Activated naive CD4-positive, alpha-beta T cell treated with anti-CD3 and anti-CD28 coated beads, Interleukin-2, amount 50 U/mL, for 72 hours (primary cell): ENCODE measurements around the gene ZNF48. TPM values are rescaled to one million over a fixed set of nuclear protein-coding genes. Genes with fewer than 3 reads are reported as not detected.

Source experiments
- ATAC-seq, 2 donors: fragments of 150-1000 bp; cut with Tn5 transposase; 2 replicates each; pipeline ENCODE4 v1.10.0; 2021; ENCODE audit warnings: mild to moderate bottlenecking in 2 of 2, moderate library complexity in 2 of 2
- DNase-seq, 2 donors: peaks; one replicate each; pipeline ENCODE4 v3.0.0; 2021 to 2022; ENCODE audit warnings: low spot score in 2 of 2
- H3K27ac Mint-ChIP-seq, 2 donors: one replicate each; pipeline ENCODE4 v1.8.0; 2022; ENCODE audit warnings: mild to moderate bottlenecking in 2 of 2, mixed read lengths in 2 of 2
- H3K36me3 Mint-ChIP-seq, 2 donors: one replicate each; pipeline ENCODE4 v1.8.0; 2022; ENCODE audit warnings: mixed read lengths in 2 of 2
- H3K9me3 Mint-ChIP-seq, 2 donors: one replicate each; pipeline ENCODE4 v1.8.0; 2022; ENCODE audit warnings: mixed read lengths in 2 of 2
- total RNA-seq, 2 donors: library from RNA; stranded (reverse); gene quantifications; one replicate each; pipeline ENCODE4 v1.2.3, GENCODE V29; 2022

Gene ZNF48
- total RNA-seq, 2 donors from 2014 or later: 7.6 to 10.9 TPM

DNA sequence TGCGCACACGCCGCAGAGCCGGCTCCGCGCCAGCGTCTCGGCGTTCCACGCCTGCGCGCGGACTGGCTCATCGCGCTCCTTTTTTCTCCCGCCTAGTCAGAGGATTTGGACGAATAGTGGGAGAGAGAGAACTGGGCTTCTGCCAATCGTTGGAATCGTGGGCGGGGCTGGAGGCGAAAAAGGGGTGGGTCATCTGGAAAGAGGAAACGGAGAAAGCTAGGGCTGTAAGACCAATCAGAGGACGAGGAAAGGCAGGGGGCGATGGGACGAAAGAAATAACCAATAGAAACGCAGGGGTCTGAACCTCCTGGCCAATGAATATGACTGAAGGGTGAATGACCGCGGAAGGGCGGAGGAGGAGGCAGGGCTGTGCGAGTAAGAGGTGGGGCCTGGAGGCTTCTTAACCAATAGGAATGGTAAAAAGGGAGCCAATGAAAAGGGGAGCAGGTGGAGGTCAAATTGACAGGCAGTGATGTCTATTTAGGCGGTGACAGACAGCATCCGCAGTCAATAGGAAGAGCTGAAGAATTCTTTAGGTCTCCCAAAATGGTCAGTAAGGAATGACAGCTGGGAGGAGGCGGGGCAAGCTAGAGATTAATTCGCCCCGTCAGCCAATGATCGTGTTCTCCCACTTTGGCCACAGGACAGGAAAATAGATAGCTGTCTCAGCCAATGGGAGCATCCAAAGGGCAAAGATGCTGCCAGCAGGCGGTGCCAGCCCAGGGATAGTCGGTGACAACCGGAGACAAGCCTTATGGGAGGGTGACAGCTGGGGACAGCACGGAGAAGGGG lies 24.6 kb upstream of the ZNF48 start, which contains the start of gene TBC1D10B:
Gene TBC1D10B (minus strand): TSS at position 39 of the 792 bp plus-strand sequence. CDS start 311 bp downstream, outside the sequence.
- DNase-seq (peak; percentile 97 to 100), ATAC-seq (peak; percentile 86)
- Mint-ChIP-seq H3K9me3 (no peaks in the 10 kb centered on the region), H3K27ac (peak within 1 kb of the TSS; percentile 88 to 96), H3K36me3 (peaks cover 16 to 18% of the 10 kb centered on the region in 2 donors)

DNA sequence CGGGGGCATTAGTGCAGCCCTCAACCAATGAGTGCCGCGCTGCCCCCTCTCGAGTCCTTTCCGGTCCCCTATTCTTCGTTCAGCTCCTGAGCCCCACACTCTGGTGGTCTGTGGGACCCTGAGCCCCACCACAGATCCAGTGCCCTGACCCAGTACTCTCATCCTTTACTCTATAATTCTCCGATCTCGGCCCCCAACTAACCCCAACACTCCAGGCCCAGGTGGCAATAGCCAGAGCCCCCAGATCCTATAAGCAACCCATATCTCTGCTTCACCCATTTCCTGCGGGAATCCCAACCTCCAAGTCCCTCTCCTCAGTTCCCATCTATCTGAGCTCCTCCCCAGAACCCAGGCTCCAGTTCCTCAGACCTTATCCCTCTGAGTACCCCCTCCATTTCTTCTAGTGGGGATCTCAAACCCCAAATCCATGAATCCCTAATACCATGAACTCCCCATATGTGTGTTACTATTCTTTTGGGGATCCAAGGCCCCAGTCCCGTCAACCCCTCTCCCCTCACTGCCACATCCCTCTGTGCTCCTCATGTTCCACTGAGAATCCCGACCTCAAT lies 23.9 kb upstream of the ZNF48 start:
- Mint-ChIP-seq H3K36me3 (peaks cover 16 to 17% of the 10 kb centered on the region in 2 donors), H3K9me3 (no peaks in the 10 kb centered on the region), H3K27ac (peak overlapping the region; percentile 88 to 96)
- no peak for ATAC-seq
- DNase-seq: no peak

DNA sequence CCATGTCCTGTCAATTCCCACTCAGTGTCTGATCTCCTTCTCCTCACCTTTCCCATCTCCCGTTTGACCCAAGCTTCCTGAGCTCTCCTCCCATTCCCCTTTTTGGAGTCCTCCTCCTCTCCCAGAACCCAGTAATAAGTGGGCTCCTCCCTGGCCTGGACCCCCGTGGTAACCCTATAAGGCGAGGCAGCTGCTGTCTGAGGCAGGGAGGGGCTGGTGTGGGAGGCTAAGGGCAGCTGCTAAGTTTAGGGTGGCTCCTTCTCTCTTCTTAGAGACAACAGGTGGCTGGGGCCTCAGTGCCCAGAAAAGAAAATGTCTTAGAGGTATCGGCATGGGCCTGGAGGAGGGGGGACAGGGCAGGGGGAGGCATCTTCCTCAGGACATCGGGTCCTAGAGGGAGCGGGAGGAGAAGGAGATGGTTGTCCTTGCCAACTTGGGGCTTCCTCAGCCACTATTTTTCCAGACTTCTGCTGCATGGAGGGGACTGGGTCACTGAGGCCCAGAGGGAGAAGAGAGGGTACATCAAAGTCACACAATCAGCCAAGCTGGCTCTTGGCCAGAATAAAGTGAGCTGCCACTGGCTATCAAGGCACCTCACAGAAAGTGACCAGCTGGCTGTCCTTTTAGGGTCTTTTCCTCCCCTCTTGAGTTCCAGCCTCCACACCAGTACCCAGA lies 23.0 kb upstream of the ZNF48 start:
- DNase-seq (peak in 1 of 2 donors; percentile 54), ATAC-seq (no peak)
- H3K36me3 Mint-ChIP-seq: peaks cover 16 to 17% of the 10 kb centered on the region in 2 donors
- no peaks in the 10 kb centered on the region for H3K9me3 Mint-ChIP-seq
- peak overlapping the region; percentile 88 to 96 for H3K27ac Mint-ChIP-seq

DNA sequence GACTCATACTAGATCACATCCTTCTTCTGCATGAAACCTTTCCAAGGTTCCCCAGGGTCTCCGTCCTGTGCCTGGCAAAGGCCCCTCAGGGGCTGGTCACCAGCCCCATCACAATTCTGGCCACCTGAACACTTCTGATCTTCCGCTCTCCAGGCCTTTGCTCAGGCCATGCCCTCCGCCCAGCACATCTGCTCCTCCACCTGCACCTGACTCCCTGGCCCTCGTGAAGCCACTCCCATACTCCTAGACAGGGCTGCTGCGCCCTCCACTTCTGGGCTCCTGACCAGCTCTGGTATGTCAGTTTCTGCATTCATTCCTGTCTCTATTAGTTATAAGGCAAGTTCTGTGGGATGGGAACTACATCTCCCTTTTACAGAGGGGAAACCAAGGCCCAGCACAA lies 22.5 kb upstream of the ZNF48 start:
- Mint-ChIP-seq H3K27ac (peak overlapping the region; percentile 70 to 88), H3K36me3 (peaks cover 16 to 17% of the 10 kb centered on the region in 2 donors), H3K9me3 (no peaks in the 10 kb centered on the region)
- DNase-seq (peak in 1 of 2 donors; percentile 53), ATAC-seq (no peak)

DNA sequence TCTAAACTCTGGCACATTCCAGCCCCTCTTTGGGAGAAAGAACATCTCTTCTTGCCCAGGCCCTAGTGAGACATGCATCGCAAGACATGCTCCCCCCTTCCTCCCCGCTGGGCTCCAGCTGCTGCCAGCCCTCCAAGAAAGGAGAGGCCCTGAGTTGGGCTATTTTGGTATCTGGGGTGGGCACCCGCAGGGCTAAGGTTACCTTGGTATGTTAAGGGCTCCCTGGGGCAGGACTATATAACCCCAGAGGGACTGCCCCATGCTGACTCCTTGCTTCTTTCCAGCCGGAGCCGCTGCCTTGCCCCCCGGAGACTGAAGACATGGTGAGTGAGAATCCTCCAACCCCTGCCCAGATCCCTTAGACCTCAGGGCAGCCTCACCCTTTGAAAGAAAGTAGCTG lies 20.7 kb upstream of the ZNF48 start, which contains the start of gene MYL11:
Gene MYL11 (plus strand): TSS at position 265 of the 400 bp plus-strand sequence. CDS start 56 bp downstream, at position 321.
- no peak for ATAC-seq
- DNase-seq: no peak
- peak within 1 kb of the TSS; percentile 94 to 98 for H3K27ac Mint-ChIP-seq
- H3K9me3 Mint-ChIP-seq: no peaks in the 10 kb centered on the region
- H3K36me3 Mint-ChIP-seq: peaks cover 1 to 14% of the 10 kb centered on the region in 2 donors

DNA sequence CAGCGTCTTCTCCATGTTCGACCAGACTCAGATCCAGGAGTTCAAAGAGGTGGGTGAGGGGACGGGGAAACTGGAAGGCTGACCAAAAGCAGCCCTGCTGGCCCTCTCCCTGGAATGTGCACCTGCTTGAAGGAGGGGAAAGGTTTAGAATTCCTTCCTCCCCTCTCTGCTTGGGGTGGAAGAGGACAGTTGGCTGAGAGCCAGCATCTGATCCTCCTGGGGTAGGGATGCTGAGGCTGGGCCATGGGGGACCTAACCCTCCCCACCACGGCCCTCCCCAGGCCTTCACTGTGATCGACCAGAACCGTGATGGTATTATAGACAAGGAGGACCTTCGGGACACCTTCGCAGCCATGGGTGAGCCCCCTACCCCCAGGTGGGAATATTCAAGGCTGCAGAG lies 19.4 kb upstream of the ZNF48 start:
- no peak for DNase-seq
- no peaks in the 10 kb centered on the region for H3K9me3 Mint-ChIP-seq
- peak overlapping the region; percentile 69 to 98 for H3K27ac Mint-ChIP-seq
- H3K36me3 Mint-ChIP-seq: peaks cover 7 to 22% of the 10 kb centered on the region in 2 donors
- ATAC-seq: no peak

DNA sequence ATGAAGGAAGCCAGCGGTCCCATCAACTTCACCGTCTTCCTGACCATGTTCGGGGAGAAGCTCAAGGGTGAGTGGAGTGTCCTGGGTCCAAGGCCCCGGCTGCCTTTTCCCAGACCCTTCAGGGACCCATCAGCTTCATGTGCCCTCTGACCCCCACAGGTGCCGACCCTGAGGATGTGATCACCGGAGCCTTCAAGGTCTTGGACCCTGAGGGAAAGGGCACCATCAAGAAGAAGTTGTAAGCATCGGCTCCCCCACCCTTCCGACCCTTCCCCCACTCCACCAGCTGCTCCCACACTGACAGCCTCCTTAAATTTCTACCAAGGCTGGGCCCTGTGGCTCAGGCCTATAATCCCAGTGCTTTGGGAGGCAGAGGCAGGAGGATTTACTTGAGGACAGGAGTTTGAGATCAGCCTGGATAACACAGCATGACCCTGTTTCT lies 18.7 kb upstream of the ZNF48 start:
- H3K36me3 Mint-ChIP-seq: peaks cover 8 to 24% of the 10 kb centered on the region in 2 donors
- ATAC-seq: no peak

DNA sequence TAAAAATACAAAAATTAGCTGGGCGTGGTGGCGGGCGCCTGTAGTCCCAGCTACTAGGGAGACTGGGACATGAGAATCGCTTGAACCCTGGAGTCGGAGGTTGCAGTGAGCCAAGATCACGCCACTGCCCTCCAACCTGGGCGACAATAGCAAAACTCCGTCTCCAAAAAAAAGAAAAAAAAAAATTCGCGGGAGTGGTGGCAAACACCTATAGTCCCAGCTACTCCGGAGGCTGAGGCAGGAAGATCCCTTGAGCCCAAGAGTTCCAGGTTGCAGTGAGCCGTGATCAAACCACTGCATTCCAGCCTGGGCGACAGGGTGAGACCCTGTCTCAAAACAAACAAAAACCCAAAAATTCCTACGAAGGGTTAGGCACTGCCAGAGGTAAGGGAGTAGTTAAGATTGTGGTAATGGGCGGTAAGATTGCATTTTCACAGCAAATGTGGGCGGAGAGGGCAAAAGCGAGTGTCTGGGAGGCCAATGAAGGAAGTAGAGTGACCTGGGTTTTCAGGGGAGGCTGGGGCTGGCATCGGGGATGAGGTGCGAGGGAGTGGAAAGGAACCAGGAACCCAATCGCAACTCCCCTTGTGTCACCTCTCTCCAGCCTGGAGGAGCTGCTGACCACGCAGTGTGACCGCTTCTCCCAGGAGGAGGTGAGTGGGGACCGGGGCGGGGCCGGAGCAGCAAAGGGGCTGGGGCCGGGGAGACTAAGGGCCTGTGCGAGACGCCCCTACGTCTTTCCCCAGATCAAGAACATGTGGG lies 18.0 kb upstream of the ZNF48 start:
- DNase-seq (no peak), ATAC-seq (no peak)
- peaks cover 12 to 28% of the 10 kb centered on the region in 2 donors for H3K36me3 Mint-ChIP-seq
- peak overlapping the region; percentile 98 to 99 for H3K27ac Mint-ChIP-seq
- no peaks in the 10 kb centered on the region for H3K9me3 Mint-ChIP-seq

More for the DNA sequence above, 18.7 kb upstream of the ZNF48 start:
- no peaks in the 10 kb centered on the region for H3K9me3 Mint-ChIP-seq
- H3K27ac Mint-ChIP-seq: peak overlapping the region in 1 of 2 donors; percentile 98
- peak in 1 of 2 donors; percentile 52 for DNase-seq

DNA sequence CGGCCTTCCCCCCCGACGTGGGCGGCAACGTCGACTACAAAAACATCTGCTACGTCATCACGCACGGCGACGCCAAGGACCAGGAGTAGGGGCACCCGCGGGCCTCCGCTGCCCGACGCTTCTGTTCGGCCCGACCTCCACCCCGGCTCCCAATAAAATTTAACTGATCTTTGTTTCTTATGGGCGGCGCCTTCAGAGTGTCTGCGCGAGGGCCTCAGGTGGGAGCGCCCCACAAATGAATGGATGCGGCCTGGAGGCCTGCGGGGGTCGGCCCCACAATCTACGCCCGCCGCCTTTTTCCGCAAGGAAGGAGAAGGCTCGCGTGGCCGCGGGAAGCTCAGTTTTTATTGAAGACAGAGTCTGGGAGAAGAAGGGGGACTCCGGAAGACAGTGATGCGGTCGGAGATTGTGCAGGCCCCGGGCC lies 17.4 kb upstream of the ZNF48 start:
- DNase-seq (peak; percentile 80 to 90), ATAC-seq (peak; percentile 62)
- Mint-ChIP-seq H3K27ac (peak overlapping the region; percentile 98 to 99), H3K36me3 (peaks cover 16 to 28% of the 10 kb centered on the region in 2 donors), H3K9me3 (no peaks in the 10 kb centered on the region)

DNA sequence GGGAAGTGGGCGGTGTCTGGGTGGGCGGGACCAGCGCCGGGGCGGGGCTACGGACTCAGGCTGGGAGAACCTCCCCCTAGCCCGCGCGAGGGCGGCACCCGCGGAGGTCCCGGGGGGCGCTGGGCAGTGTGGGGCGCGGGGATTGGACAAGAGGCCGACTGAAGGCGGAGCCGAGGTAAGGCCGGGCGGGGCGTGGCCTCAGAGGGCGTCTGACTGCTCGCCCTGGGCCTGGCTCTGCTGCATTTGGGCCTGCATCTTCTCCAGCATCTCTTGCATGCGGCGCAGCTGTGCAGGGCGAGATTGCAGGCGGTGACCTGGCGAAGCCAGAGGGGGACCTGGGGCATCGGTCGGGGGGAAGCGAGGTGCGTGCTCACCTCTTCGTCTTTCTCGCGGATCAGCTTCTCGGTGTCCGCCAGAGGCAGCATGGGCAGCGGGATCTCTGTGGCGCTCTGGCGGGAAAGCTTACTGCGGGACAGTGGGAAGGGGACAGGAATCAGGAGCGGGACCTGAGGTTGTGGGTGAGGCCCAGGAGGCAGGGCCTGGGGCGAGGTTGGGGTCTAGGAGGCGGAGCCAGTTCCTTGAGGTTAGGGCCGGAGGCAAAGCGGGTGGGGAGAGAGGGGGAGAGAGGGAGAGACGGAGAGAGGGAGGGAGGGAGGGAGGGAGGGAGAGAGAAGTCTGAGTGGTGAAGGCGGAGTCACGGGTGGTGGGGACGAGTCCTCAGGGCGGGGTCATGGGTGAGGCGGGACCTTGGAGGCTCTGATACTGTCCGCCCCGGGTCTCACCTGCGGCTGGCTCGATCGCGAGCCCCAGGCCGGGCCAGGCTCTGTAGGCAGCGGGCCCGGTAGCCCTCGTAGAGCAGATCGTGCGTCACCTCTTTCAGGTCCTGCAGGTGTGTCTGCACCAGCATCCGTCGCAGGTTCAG lies 16.7 kb upstream of the ZNF48 start:
- ATAC-seq: peak; percentile 82 to 90
- no peaks in the 10 kb centered on the region for H3K9me3 Mint-ChIP-seq

DNA sequence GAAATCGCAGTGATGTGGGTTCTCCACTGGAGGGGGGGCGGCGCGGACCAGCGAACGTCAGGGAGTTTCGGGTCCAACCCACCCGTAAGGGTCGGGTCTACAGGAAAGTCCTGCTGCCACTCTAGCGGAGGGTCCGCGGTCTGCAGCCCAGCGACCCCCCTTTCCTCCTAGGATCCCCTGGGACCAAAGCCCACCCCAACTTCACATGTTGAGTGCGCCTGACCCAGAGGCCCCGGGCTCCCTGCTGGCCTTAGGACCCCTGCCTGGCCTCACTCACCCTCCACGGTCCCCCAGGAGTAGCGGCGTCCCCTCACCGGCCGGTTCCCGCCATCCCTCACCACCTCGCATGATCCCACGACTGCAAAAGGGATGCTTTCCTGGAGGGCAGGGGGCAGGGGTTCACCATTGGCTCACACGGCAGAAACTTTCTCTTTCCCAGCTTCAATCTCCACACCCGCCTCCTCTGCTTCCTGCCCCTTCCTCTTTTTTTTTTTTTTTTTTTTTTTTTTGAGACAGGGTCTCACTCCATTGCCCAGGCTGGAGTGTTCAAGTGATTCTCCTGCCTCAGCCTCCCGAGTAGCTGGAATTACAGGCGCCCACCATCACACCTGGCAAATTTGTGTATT lies 15.9 kb upstream of the ZNF48 start:
- no peaks in the 10 kb centered on the region for H3K9me3 Mint-ChIP-seq
- H3K36me3 Mint-ChIP-seq: peaks cover 26 to 28% of the 10 kb centered on the region in 2 donors
- H3K27ac Mint-ChIP-seq: peak overlapping the region; percentile 98 to 99
- ATAC-seq (no peak), DNase-seq (no peak)

More for the DNA sequence above, 16.7 kb upstream of the ZNF48 start:
- Mint-ChIP-seq H3K27ac (peak overlapping the region; percentile 98 to 99), H3K36me3 (peaks cover 21 to 28% of the 10 kb centered on the region in 2 donors)
- peak; percentile 97 to 98 for DNase-seq

DNA sequence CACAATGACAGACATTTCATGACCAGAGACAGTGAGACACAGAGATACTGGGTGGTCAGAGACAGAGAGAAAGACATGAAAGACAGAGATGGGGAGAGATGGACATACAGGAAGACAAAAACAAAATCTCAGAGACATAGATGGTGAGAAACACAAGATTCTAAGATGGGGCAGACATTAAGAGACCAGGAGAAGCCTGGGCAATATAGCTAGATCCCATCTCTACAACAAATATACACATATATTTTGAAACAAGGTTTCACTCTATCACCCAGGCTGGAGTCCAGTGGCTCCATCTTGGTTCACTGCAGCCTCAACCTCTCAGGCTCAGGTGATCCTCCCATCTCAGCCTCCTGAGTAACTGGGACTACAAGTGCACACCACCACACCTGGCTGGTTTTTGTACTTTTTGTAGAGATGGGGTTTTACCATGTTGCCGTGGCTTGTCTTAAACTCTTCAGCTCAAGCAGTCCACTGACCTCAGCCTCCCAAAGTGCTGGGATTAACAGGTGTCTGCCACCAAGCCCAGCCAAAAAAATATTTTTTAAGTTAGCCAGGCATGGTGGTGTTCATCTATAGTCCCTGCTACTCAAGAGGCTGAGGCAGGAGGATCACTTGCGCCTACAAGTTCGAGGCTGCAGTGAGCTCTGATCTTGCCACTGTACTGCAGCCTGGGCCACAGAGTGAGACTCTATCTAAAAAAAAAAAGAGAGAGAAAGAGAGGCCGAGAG lies 15.0 kb upstream of the ZNF48 start:
- DNase-seq: no peak
- ATAC-seq: no peak
- Mint-ChIP-seq H3K27ac (peak overlapping the region; percentile 98 to 99), H3K9me3 (no peaks in the 10 kb centered on the region), H3K36me3 (peaks cover 26 to 28% of the 10 kb centered on the region in 2 donors)

DNA sequence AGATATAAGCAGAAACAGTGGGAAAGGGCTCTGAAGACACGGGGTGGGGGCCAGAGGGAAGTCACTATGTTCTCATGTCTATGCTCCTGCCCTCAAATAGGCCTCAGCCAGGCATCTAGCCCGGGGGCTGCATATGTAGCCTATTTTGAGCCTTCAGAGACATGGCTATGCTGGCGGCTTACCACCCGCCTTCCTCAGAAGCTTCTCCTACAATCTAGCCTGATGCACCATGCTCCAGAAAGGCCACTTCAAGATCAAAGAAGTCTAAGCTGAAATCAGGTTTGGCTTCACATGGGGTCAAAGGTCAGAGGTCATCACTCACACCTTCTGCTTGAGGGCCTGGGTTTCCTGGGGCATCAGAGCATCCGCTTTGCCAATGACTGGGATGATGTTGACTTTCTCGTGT lies 14.4 kb upstream of the ZNF48 start:
- Mint-ChIP-seq H3K27ac (peak overlapping the region; percentile 60 to 98), H3K36me3 (peaks cover 26 to 28% of the 10 kb centered on the region in 2 donors), H3K9me3 (no peaks in the 10 kb centered on the region)
- no peak for ATAC-seq
- no peak for DNase-seq

DNA sequence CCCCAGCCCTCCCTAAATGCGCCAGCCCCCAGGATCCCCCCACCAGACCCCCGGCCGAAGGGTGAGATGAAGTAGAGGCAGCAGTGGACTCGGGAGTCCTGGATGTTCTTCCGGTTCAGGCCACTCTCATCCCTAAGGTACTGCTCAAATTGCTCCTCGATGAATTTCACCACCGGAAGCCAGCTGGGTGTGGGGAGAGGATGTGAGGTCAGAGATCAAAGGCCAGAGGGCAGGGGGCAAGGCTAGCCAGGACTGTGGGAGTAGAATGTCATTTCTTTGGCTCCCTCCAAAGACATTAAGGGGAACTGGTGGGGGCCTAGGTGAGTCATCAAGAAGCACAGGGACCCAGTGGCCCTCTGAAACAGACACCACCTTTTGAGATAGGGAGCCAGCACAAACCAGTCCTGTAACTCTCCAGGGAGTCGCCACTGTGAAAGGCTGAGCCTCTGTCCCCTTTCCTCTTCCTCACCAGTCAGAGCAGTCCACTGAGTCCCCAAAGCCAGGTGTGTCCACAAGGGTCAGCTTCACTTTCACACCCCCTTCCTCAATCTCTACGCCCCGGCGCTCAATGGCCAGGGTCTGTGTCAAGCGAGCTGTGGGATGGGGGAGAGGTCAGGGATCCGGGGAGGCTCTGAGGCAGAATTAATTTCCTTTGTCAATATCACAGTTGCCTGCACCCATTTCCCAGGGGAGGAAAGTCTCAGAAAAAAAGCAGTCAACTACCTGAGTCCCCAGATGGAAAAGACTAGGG lies 13.8 kb upstream of the ZNF48 start:
- H3K9me3 Mint-ChIP-seq: no peaks in the 10 kb centered on the region
- peak overlapping the region; percentile 82 to 98 for H3K27ac Mint-ChIP-seq
- ATAC-seq (no peak), DNase-seq (no peak)
- peaks cover 26 to 28% of the 10 kb centered on the region in 2 donors for H3K36me3 Mint-ChIP-seq
